Neural cell (in vitro differentiated cells): ENCODE results near the gene SEC61A1. TPM values are rescaled to one million over a fixed set of nuclear protein-coding genes. Genes with fewer than 3 reads are reported as not detected.

Source experiments
- H2AFZ ChIP-seq: fragments of 200-600, 300-800 bp; sonication (generic), shearing (Covaris generic); 2 replicates; pipeline ENCODE4 v1.6.0; 2014; ENCODE audit warnings: low read depth, mild to moderate bottlenecking, antibody characterized with exemption, low read length, moderate library complexity
- H3F3A ChIP-seq: fragments of 200-600 bp; shearing (Covaris generic); 2 replicates; pipeline ENCODE4 v1.6.1; 2016; ENCODE audit warnings: mild to moderate bottlenecking, moderate library complexity, mixed read lengths, antibody characterized with exemption, low read length; ENCODE audit not compliant: insufficient read depth, poor library complexity, severe bottlenecking
- H3K27ac ChIP-seq: fragments of 200-600, 300-800 bp; sonication (generic), shearing (Covaris generic); 2 replicates; pipeline ENCODE4 v1.5.1; 2014; ENCODE audit warnings: mild to moderate bottlenecking, low read length, moderate library complexity
- H3K27me3 ChIP-seq: fragments of 300-800, 200-600 bp; sonication (generic), shearing (Covaris generic); 2 replicates; pipeline ENCODE4 v1.6.0; 2014; ENCODE audit warnings: mild to moderate bottlenecking, low read depth, low read length, moderate library complexity; ENCODE audit not compliant: insufficient read depth
- H3K36me3 ChIP-seq: fragments of 300-800, 200-600 bp; sonication (generic), shearing (Covaris generic); 2 replicates; pipeline ENCODE4 v1.5.1; 2014; ENCODE audit warnings: mild to moderate bottlenecking, antibody characterized with exemption, low read length, moderate library complexity; ENCODE audit not compliant: insufficient read depth
- H3K4me2 ChIP-seq: fragments of 300-800, 200-600 bp; sonication (generic), shearing (Covaris generic); 2 replicates; pipeline ENCODE4 v1.6.0; 2014; ENCODE audit warnings: mild to moderate bottlenecking, low read length
- H3K4me3 ChIP-seq: fragments of 300-800, 200-600 bp; sonication (generic), shearing (Covaris generic); 2 replicates; pipeline ENCODE4 v1.5.1; 2014; ENCODE audit warnings: mild to moderate bottlenecking, low read length, moderate library complexity
- H3K79me2 ChIP-seq: fragments of 200-600 bp; shearing (Covaris generic); replicated peaks from 2 replicates; pipeline ENCODE4 v1.6.0; 2014; ENCODE audit warnings: mild to moderate bottlenecking, low read length, moderate library complexity; ENCODE audit not compliant: insufficient read depth
- H3K9ac ChIP-seq: fragments of 300-800, 200-600 bp; sonication (generic), shearing (Covaris generic); 2 replicates; pipeline ENCODE4 v1.6.1; 2016; ENCODE audit warnings: mild to moderate bottlenecking, low read length, mixed read lengths
- H3K9me2 ChIP-seq: fragments of 200-600 bp; shearing (Covaris generic); 2 replicates; pipeline ENCODE4 v1.6.1; 2016; ENCODE audit warnings: mild to moderate bottlenecking, low read length, mixed read lengths; ENCODE audit not compliant: insufficient read depth
- H3K9me3 ChIP-seq: fragments of 200-600, 300-800 bp; sonication (generic), shearing (Covaris generic); 2 replicates; pipeline ENCODE4 v1.6.1; 2016; ENCODE audit warnings: mild to moderate bottlenecking, mixed run types, low read length, moderate library complexity, mixed read lengths
- H4K20me1 ChIP-seq: fragments of 200-600 bp; shearing (Covaris generic); 2 replicates; pipeline ENCODE4 v1.6.1; 2016; ENCODE audit warnings: mild to moderate bottlenecking, mixed run types; ENCODE audit not compliant: insufficient read depth
- EP300 ChIP-seq: fragments of 450-650 bp; conservative IDR thresholded peaks from 2 replicates; pipeline ENCODE4 v1.6.1; 2014; ENCODE audit warnings: antibody characterized with exemption, mild to moderate bottlenecking, moderate library complexity; ENCODE audit not compliant: poor library complexity, severe bottlenecking
- EZH2 ChIP-seq: fragments of 200-600, 300-800 bp; shearing (Covaris generic), sonication (generic); IDR thresholded peaks from 2 replicates; pipeline ENCODE4 v1.6.1; 2014; ENCODE audit warnings: antibody characterized with exemption, low read length, borderline replicate concordance, mild to moderate bottlenecking; ENCODE audit not compliant: insufficient read depth, poor library complexity, severe bottlenecking
- MXI1 ChIP-seq: fragments of 450-650 bp; conservative IDR thresholded peaks from 2 replicates; pipeline ENCODE4 v1.6.1; 2014; ENCODE audit warnings: antibody characterized with exemption, mild to moderate bottlenecking; ENCODE audit not compliant: poor library complexity, severe bottlenecking
- POLR2AphosphoS5 ChIP-seq: IDR thresholded peaks from 2 replicates; pipeline ENCODE4 v1.6.1; 2012
- RAD21 ChIP-seq: fragments of 450-650 bp; conservative IDR thresholded peaks from 2 replicates; pipeline ENCODE4 v1.6.1; 2014; ENCODE audit warnings: antibody characterized with exemption, mild to moderate bottlenecking, moderate library complexity
- SMC3 ChIP-seq: fragments of 450-650 bp; conservative IDR thresholded peaks from 2 replicates; pipeline ENCODE4 v1.6.1; 2014; ENCODE audit warnings: antibody characterized with exemption, mild to moderate bottlenecking, moderate library complexity; ENCODE audit not compliant: poor library complexity
- TAF1 ChIP-seq: IDR thresholded peaks from 2 replicates; pipeline ENCODE4 v1.6.1; 2012; ENCODE audit warnings: low read depth
- polyA plus RNA-seq: library from polyadenylated mRNA; depleted of rRNA; stranded (reverse); fragments of >200 nt; gene quantifications from 2 replicates; pipeline ENCODE4 v1.2.3, GENCODE V29; 2014
- TF ChIP-seq, protein P1 (sequence below): fragments of 450-650 bp; IDR thresholded peaks from 2 replicates; pipeline ENCODE4 v1.5.1; 2014; ENCODE audit warnings: antibody characterized with exemption, mild to moderate bottlenecking, moderate library complexity; ENCODE audit not compliant: poor library complexity, severe bottlenecking
- TF ChIP-seq, protein P2 (sequence below): IDR thresholded peaks from 2 replicates; pipeline ENCODE4 v1.6.1; 2012; ENCODE audit warnings: borderline replicate concordance

The SEC61A1 gene
- polyA plus RNA-seq, 1 donor from 2014 or later = 91.6 TPM

- H3K4me3 ChIP-seq = no peak overlapping the region
- H3K9me2 ChIP-seq = no peaks in the 10 kb centered on the region
- no peaks in the 10 kb centered on the region for H3K9me3 ChIP-seq
- no peaks in the 10 kb centered on the region for H3F3A ChIP-seq
- no peaks in the 10 kb centered on the region for H3K27me3 ChIP-seq
- no peak for TF ChIP-seq EP300
- no peak for TF ChIP-seq EZH2
- TF ChIP-seq, protein P1, sequence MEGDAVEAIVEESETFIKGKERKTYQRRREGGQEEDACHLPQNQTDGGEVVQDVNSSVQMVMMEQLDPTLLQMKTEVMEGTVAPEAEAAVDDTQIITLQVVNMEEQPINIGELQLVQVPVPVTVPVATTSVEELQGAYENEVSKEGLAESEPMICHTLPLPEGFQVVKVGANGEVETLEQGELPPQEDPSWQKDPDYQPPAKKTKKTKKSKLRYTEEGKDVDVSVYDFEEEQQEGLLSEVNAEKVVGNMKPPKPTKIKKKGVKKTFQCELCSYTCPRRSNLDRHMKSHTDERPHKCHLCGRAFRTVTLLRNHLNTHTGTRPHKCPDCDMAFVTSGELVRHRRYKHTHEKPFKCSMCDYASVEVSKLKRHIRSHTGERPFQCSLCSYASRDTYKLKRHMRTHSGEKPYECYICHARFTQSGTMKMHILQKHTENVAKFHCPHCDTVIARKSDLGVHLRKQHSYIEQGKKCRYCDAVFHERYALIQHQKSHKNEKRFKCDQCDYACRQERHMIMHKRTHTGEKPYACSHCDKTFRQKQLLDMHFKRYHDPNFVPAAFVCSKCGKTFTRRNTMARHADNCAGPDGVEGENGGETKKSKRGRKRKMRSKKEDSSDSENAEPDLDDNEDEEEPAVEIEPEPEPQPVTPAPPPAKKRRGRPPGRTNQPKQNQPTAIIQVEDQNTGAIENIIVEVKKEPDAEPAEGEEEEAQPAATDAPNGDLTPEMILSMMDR = no peak
- TF ChIP-seq, protein P2, sequence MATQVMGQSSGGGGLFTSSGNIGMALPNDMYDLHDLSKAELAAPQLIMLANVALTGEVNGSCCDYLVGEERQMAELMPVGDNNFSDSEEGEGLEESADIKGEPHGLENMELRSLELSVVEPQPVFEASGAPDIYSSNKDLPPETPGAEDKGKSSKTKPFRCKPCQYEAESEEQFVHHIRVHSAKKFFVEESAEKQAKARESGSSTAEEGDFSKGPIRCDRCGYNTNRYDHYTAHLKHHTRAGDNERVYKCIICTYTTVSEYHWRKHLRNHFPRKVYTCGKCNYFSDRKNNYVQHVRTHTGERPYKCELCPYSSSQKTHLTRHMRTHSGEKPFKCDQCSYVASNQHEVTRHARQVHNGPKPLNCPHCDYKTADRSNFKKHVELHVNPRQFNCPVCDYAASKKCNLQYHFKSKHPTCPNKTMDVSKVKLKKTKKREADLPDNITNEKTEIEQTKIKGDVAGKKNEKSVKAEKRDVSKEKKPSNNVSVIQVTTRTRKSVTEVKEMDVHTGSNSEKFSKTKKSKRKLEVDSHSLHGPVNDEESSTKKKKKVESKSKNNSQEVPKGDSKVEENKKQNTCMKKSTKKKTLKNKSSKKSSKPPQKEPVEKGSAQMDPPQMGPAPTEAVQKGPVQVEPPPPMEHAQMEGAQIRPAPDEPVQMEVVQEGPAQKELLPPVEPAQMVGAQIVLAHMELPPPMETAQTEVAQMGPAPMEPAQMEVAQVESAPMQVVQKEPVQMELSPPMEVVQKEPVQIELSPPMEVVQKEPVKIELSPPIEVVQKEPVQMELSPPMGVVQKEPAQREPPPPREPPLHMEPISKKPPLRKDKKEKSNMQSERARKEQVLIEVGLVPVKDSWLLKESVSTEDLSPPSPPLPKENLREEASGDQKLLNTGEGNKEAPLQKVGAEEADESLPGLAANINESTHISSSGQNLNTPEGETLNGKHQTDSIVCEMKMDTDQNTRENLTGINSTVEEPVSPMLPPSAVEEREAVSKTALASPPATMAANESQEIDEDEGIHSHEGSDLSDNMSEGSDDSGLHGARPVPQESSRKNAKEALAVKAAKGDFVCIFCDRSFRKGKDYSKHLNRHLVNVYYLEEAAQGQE = no peak
- TF ChIP-seq SMC3 = no peak
- no peak for TF ChIP-seq RAD21
- TF ChIP-seq TAF1 = no peak
- no peak for TF ChIP-seq POLR2AphosphoS5
- TF ChIP-seq MXI1 = no peak
- no peak overlapping the region for H2AFZ ChIP-seq
- H3K79me2 ChIP-seq = no peaks in the 10 kb centered on the region
- H3K27ac ChIP-seq = no peak overlapping the region
- no peaks in the 10 kb centered on the region for H4K20me1 ChIP-seq
- no peaks in the 10 kb centered on the region for H3K36me3 ChIP-seq
- H3K9ac ChIP-seq = no peak overlapping the region
- no peak overlapping the region for H3K4me2 ChIP-seq
Measured at GRCh38 chr3:128083980-128084674, 31.9 kb downstream of the SEC61A1 start.

DNA sequence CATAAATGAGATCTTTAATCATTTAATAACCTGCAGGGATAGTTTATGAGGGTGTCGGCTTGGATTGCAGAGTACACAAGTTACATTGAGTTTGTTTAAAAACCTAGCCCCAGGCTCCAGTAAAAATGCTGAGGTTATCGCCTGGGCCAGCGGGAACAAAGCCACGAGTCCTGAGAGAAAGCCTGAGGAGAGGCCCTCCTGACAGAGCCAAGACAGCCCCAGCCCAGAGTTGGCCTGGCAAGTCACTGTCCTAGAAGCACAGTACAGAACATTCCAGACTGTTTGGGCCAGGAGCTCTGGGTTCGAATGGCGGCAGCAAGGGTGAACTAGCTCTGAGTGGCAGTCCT lies 32.4 kb downstream of the SEC61A1 start:
- Histone ChIP-seq H2AFZ (no peak overlapping the region), H3K36me3 (no peaks in the 10 kb centered on the region)

More for the DNA sequence above, 32.4 kb downstream of the SEC61A1 start:
- no peaks in the 10 kb centered on the region for H3F3A ChIP-seq
- H3K4me3 ChIP-seq = no peak overlapping the region
- H4K20me1 ChIP-seq = no peaks in the 10 kb centered on the region
- H3K79me2 ChIP-seq = no peaks in the 10 kb centered on the region
- H3K9me3 ChIP-seq = no peaks in the 10 kb centered on the region
- no peak overlapping the region for H3K4me2 ChIP-seq
- no peaks in the 10 kb centered on the region for H3K27me3 ChIP-seq
- H3K27ac ChIP-seq = no peak overlapping the region
- H3K9me2 ChIP-seq = no peaks in the 10 kb centered on the region
- TF ChIP-seq, protein P1 = no peak
- TF ChIP-seq MXI1 (no peak), TAF1 (no peak), EZH2 (no peak), SMC3 (no peak)
- TF ChIP-seq, protein P2 = no peak
- H3K9ac ChIP-seq = no peak overlapping the region
